HUES64 (cell line): ENCODE data around the gene STXBP5L.
"Not testable (repeated sequence)": the region's sequence is repeated elsewhere in the genome, so short reads cannot be mapped to it uniquely, and the experiment has no call there.

Source experiments
- H3K27ac ChIP-seq: 2 replicates; pipeline ENCODE4 v1.7.0; 2013; ENCODE audit warnings: low read depth, low read length, inconsistent platforms
- H3K27me3 ChIP-seq: 2 replicates; pipeline ENCODE4 v1.6.1; 2013; ENCODE audit warnings: mild to moderate bottlenecking, low read length; ENCODE audit not compliant: insufficient read depth
- H3K36me3 ChIP-seq: 2 replicates; pipeline ENCODE4 v1.6.1; 2013; ENCODE audit warnings: mild to moderate bottlenecking, low read length; ENCODE audit not compliant: insufficient read depth
- H3K4me1 ChIP-seq: 2 replicates; pipeline ENCODE4 v1.6.1; 2013; ENCODE audit warnings: mild to moderate bottlenecking, low read length, moderate library complexity; ENCODE audit not compliant: insufficient read depth
- H3K4me3 ChIP-seq: 2 replicates; pipeline ENCODE4 v1.5.1; 2013; ENCODE audit warnings: mild to moderate bottlenecking, low read length, moderate library complexity
- H3K9ac ChIP-seq: 2 replicates; pipeline ENCODE4 v1.6.1; 2013; ENCODE audit warnings: mild to moderate bottlenecking, low read depth, low read length
- H3K9me3 ChIP-seq: 2 replicates; pipeline ENCODE4 v1.6.1; 2013; ENCODE audit warnings: low read depth, low read length; ENCODE audit not compliant: insufficient read depth
- WGBS: fragments of 150-250, 120-280 bp; methylation state at CpG from one replicate; pipeline ENCODE4 v1.1.7; 2013; ENCODE audit warnings: missing lambda C conversion rate; 5-methylcytosine and 5-hydroxymethylcytosine counted together

STXBP5L gene

GRCh38 chr3:121126707-121127035 lies 218.7 kb downstream of the STXBP5L start:
- H3K9ac ChIP-seq = no peak overlapping the region
- H3K9me3 ChIP-seq = no peaks in the 10 kb centered on the region
- 100% methylated on average over 1 of the region's 2 CpGs for WGBS
- H3K27me3 ChIP-seq = no peaks in the 10 kb centered on the region
- no peaks in the 10 kb centered on the region for H3K36me3 ChIP-seq
- no peak overlapping the region for H3K27ac ChIP-seq
- no peak overlapping the region for H3K4me3 ChIP-seq
- no peaks in the 10 kb centered on the region for H3K4me1 ChIP-seq

GRCh38 chr3:121152573-121152972 lies 244.6 kb downstream of the STXBP5L start:
- Histone ChIP-seq H3K36me3 (no peaks in the 10 kb centered on the region), H3K4me1 (peaks cover 30% of the 10 kb centered on the region), H3K9ac (no peak overlapping the region), H3K4me3 (no peak overlapping the region), H3K9me3 (no peaks in the 10 kb centered on the region), H3K27ac (no peak overlapping the region), H3K27me3 (no peaks in the 10 kb centered on the region)
- WGBS = 69% methylated on average over 4 of the region's 4 CpGs

GRCh38 chr3:121153851-121154250 lies 245.8 kb downstream of the STXBP5L start:
- peak overlapping the region; percentile 73; the same call in 1 of the 2 replicates for H3K27ac ChIP-seq
- H3K4me3 ChIP-seq = no peak overlapping the region
- WGBS = 8% methylated on average over 1 of the region's 1 CpG
- no peaks in the 10 kb centered on the region for H3K27me3 ChIP-seq
- peaks cover 30% of the 10 kb centered on the region for H3K4me1 ChIP-seq
- no peaks in the 10 kb centered on the region for H3K36me3 ChIP-seq
- H3K9ac ChIP-seq = peak overlapping the region; percentile 46
- H3K9me3 ChIP-seq = no peaks in the 10 kb centered on the region

GRCh38 chr3:121155028-121155427 lies 247.0 kb downstream of the STXBP5L start:
- H3K27me3 ChIP-seq = no peaks in the 10 kb centered on the region
- no peak overlapping the region for H3K27ac ChIP-seq
- no peak overlapping the region for H3K4me3 ChIP-seq
- no peaks in the 10 kb centered on the region for H3K36me3 ChIP-seq
- WGBS = 90% methylated on average over 1 of the region's 1 CpG
- no peak overlapping the region for H3K9ac ChIP-seq
- no peaks in the 10 kb centered on the region for H3K9me3 ChIP-seq
- peaks cover 30% of the 10 kb centered on the region for H3K4me1 ChIP-seq

- no peaks in the 10 kb centered on the region for H3K9me3 ChIP-seq
- no peak overlapping the region for H3K9ac ChIP-seq
- no peak overlapping the region for H3K27ac ChIP-seq
- H3K36me3 ChIP-seq = no peaks in the 10 kb centered on the region
- 75% methylated on average over 7 of the region's 7 CpGs for whole genome bisulfite sequencing
- 0 out of 2 replicates have a peak, but pooled peaks cover 3% of the 10 kb centered on the region for H3K4me1 ChIP-seq
- no peak overlapping the region for H3K4me3 ChIP-seq
- H3K27me3 ChIP-seq = no peaks in the 10 kb centered on the region
Measured at GRCh38 chr3:121165397-121165837, 257.4 kb downstream of the STXBP5L start.

GRCh38 chr3:121167374-121168139 lies 259.6 kb downstream of the STXBP5L start:
- 97% methylated on average over 4 of the region's 4 CpGs for WGBS
- no peak overlapping the region for H3K4me3 ChIP-seq

GRCh38 chr3:121175083-121175482 lies 267.1 kb downstream of the STXBP5L start:
- H3K36me3 ChIP-seq = no peaks in the 10 kb centered on the region

More at GRCh38 chr3:121167374-121168139, 259.6 kb downstream of the STXBP5L start:
- no peak overlapping the region for H3K27ac ChIP-seq
- H3K4me1 ChIP-seq = 0 out of 2 replicates have a peak, but pooled peaks cover 3% of the 10 kb centered on the region
- H3K36me3 ChIP-seq = no peaks in the 10 kb centered on the region
- no peaks in the 10 kb centered on the region for H3K9me3 ChIP-seq
- H3K9ac ChIP-seq = no peak overlapping the region
- H3K27me3 ChIP-seq = no peaks in the 10 kb centered on the region

GRCh38 chr3:121190626-121191025 lies 282.6 kb downstream of the STXBP5L start:
- peaks cover 13% of the 10 kb centered on the region for H3K9me3 ChIP-seq
- not testable (repeated sequence) for H3K36me3 ChIP-seq, H3K9ac ChIP-seq, H3K4me3 ChIP-seq, H3K4me1 ChIP-seq, H3K27me3 ChIP-seq, H3K27ac ChIP-seq
- WGBS = 92% methylated on average over 26 of the region's 26 CpGs

More at GRCh38 chr3:121175083-121175482, 267.1 kb downstream of the STXBP5L start:
- Histone ChIP-seq H3K27me3 (no peaks in the 10 kb centered on the region), H3K4me1 (no peaks in the 10 kb centered on the region), H3K9ac (no peak overlapping the region), H3K9me3 (peaks cover 5% of the 10 kb centered on the region), H3K4me3 (no peak overlapping the region), H3K27ac (no peak overlapping the region)

- Histone ChIP-seq H3K36me3 (no peaks in the 10 kb centered on the region), H3K4me1 (no peaks in the 10 kb centered on the region)
Measured at GRCh38 chr3:121202573-121202972, 294.6 kb downstream of the STXBP5L start.

GRCh38 chr3:121223116-121223515 lies 315.1 kb downstream of the STXBP5L start:
- WGBS = 93% methylated on average over 1 of the region's 2 CpGs
- Histone ChIP-seq H3K4me3 (no peak overlapping the region), H3K27ac (no peak overlapping the region), H3K27me3 (no peaks in the 10 kb centered on the region), H3K9ac (no peak overlapping the region), H3K4me1 (no peaks in the 10 kb centered on the region), H3K9me3 (no peaks in the 10 kb centered on the region), H3K36me3 (no peaks in the 10 kb centered on the region)

More at GRCh38 chr3:121202573-121202972, 294.6 kb downstream of the STXBP5L start:
- Histone ChIP-seq H3K9ac (no peak overlapping the region), H3K27ac (no peak overlapping the region), H3K27me3 (no peaks in the 10 kb centered on the region), H3K4me3 (no peak overlapping the region), H3K9me3 (peaks cover 13% of the 10 kb centered on the region)

- no peaks in the 10 kb centered on the region for H3K4me1 ChIP-seq
- H3K27me3 ChIP-seq = no peaks in the 10 kb centered on the region
- no peak overlapping the region for H3K9ac ChIP-seq
- H3K9me3 ChIP-seq = no peaks in the 10 kb centered on the region
- no peaks in the 10 kb centered on the region for H3K36me3 ChIP-seq
- no peak overlapping the region for H3K4me3 ChIP-seq
- WGBS = 93% methylated on average over 1 of the region's 1 CpG
- H3K27ac ChIP-seq = no peak overlapping the region
Measured at GRCh38 chr3:121228971-121229370, 321.0 kb downstream of the STXBP5L start.

GRCh38 chr3:121230194-121230593 lies 322.2 kb downstream of the STXBP5L start:
- H3K27ac ChIP-seq, H3K27me3 ChIP-seq, H3K4me3 ChIP-seq, H3K36me3 ChIP-seq, H3K9me3 ChIP-seq, H3K4me1 ChIP-seq, H3K9ac ChIP-seq: not testable (repeated sequence)
- WGBS = no CpG with 5 or more reads among the region's 1 CpG
